Measurements from ENCODE around the gene CYRIA.

DNA sequence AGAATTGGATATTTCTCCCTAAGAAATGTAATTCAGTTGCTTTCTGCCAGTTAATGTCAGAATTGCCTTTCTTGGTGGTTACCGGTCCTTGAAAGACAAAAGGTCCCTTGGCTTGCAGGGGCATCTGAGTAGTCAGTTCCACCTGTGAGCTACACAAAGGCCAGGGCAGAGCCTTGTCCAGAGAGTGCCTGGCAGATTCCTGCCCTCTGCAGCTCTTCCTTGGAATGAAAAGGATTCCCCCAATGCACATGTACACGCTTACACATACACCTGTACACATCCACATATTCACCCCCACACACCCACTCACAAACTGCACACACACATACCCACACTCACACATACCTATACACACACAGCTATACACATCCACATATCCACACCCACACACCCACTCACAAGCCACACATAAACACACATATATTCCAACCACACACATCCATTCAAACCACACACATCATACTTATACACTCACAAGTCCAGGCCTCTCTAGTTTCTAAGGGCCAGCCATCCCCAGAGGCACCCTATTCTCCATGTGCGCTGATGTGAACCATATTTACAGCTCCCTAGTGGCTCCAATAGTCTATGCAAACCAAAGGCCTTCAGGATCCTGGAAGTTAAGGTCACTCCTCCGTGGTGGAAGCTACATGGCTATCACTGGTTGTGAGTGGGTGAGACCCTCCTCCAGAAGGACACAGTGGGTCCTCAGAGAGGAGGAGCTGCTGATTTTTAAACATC, 9.6 kb downstream of the CYRIA start:
- TF ChIP-seq POLR2A (IDR thresholded peaks at IDR 0.05; ENCODE audit: low read depth, low read length) (no peak), JUN (IDR thresholded peaks at IDR 0.05; ENCODE audit: borderline replicate concordance, insufficient read depth, insufficient read length, low read depth) (no peak), EZH2 (IDR thresholded peaks at IDR 0.05; ENCODE audit: borderline replicate concordance, low read depth, low read length, severe bottlenecking) (no peak), GATA2 (IDR thresholded peaks at IDR 0.05; ENCODE audit: insufficient read depth, insufficient read length, low read depth, low read length) (no peak), POLR2AphosphoS5 (IDR thresholded peaks at IDR 0.05; ENCODE audit: insufficient read depth, low read depth, low read length) (no peak)
- TF ChIP-seq, protein P1, sequence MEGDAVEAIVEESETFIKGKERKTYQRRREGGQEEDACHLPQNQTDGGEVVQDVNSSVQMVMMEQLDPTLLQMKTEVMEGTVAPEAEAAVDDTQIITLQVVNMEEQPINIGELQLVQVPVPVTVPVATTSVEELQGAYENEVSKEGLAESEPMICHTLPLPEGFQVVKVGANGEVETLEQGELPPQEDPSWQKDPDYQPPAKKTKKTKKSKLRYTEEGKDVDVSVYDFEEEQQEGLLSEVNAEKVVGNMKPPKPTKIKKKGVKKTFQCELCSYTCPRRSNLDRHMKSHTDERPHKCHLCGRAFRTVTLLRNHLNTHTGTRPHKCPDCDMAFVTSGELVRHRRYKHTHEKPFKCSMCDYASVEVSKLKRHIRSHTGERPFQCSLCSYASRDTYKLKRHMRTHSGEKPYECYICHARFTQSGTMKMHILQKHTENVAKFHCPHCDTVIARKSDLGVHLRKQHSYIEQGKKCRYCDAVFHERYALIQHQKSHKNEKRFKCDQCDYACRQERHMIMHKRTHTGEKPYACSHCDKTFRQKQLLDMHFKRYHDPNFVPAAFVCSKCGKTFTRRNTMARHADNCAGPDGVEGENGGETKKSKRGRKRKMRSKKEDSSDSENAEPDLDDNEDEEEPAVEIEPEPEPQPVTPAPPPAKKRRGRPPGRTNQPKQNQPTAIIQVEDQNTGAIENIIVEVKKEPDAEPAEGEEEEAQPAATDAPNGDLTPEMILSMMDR (IDR thresholded peaks at IDR 0.05; ENCODE audit: extremely low read depth in 1 of 2, insufficient read depth in 1 of 2, low read depth in 1 of 2, low read length in 2 of 2) = no peak
- TF ChIP-seq, protein P2, sequence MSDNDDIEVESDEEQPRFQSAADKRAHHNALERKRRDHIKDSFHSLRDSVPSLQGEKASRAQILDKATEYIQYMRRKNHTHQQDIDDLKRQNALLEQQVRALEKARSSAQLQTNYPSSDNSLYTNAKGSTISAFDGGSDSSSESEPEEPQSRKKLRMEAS (IDR thresholded peaks at IDR 0.05; ENCODE audit: insufficient read depth, insufficient read length) = no peak
